Measurements from ENCODE around the gene DGCR8.

DGCR8 gene

DNA sequence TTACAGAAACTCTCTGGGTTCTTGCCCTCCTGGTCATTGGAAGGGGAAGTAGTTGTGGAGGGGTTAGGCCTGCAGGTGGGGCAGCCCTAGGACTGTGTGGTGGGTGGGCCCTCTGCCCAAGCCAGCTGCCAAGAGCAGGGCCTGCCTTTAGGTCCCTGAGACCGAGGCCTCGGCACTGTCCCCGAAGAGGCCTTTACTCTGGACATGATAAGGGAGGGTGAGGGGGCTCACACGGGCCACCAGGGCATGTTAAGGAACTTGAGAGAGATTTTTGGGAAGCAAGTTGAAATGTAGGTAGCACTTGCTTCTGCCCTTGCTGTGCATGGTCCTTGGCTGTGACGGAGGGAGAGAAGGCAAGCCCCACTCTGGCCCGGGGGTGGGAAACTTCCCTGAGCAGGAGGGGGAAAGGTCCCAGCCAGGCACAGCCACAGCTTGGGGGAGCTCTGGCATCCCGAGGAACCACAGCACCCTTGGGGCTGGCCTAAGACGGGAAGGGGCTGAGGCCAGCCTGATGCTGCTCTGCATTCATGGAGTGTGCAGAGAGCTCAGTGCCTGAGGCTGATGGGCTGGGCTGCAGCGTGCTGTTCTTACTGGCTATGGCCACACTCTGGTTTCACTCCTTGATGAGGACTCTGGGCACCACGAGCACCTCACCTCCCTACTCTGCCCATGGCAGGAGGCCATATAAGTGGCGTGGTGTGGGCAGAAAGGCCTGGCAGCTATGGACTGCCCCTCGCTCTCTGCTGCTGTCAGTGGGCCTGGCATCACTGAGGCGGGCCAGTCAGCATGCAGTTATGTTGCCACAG lies 28.1 kb downstream of the DGCR8 start:
- peaks cover 0 to 2% of the 10 kb centered on the region in 2 donors for H3K9me3 ChIP-seq (replicated peaks in 1 of 2; ENCODE audit: control insufficient read depth in 2 of 2, insufficient read depth in 1 of 2, low read depth in 1 of 2, low read length in 2 of 2)
- no peak overlapping the region for H3K9ac ChIP-seq (ENCODE audit: low read depth, low read length, poor library complexity)
- no peak overlapping the region for H3K14ac ChIP-seq (ENCODE audit: low read length)
- H3K4me1 ChIP-seq (ENCODE audit: control insufficient read depth in 2 of 2, insufficient read depth in 1 of 2, low read depth in 1 of 2, low read length in 2 of 2), result no peaks in the 10 kb centered on the region
- no CpG with 5 or more reads among the region's 13 CpGs for WGBS, 2 donors (ENCODE audit: extremely low coverage in 2 of 2, insufficient read length in 2 of 2, insufficient replicate concordance in 1 of 2)
- peaks cover 24% of the 10 kb centered on the region for H3K79me1 ChIP-seq (ENCODE audit: low read depth, low read length)
- no peak overlapping the region for H2BK120ac ChIP-seq (ENCODE audit: low read depth, low read length)
- H3K36me3 ChIP-seq (replicated peaks in 1 of 2; ENCODE audit: control insufficient read depth in 2 of 2, insufficient read depth in 2 of 2, low read length in 2 of 2), result peaks cover 87 to 98% of the 10 kb centered on the region in 2 donors
- peak overlapping the region in 1 of 2 donors; percentile 27 for H3K4me3 ChIP-seq (ENCODE audit: low read length in 2 of 2)
- H2BK5ac ChIP-seq (ENCODE audit: low read length), result peak overlapping the region; percentile 80
- H2BK12ac ChIP-seq (ENCODE audit: low read length), result no peak overlapping the region
- no peaks in the 10 kb centered on the region for H3K27me3 ChIP-seq (ENCODE audit: control insufficient read depth in 3 of 3, insufficient read depth in 3 of 3, low read depth in 1 of 3, low read length in 3 of 3)
- no peak for DNase-seq (ENCODE audit: low spot score)
- no peak overlapping the region for H3K4ac ChIP-seq (ENCODE audit: low read length)
- H2BK15ac ChIP-seq (ENCODE audit: low read length), result no peak overlapping the region
- H2AK5ac ChIP-seq (ENCODE audit: low read depth, low read length), result no peak overlapping the region
- no peak overlapping the region for H4K91ac ChIP-seq (ENCODE audit: low read depth, low read length, poor library complexity)
- H2AFZ ChIP-seq (ENCODE audit: low read length), result no peak overlapping the region
- no peak overlapping the region for H3K27ac ChIP-seq (replicated peaks; ENCODE audit: low read length)
- H3K23ac ChIP-seq (ENCODE audit: low read depth, low read length, poor library complexity), result peak overlapping the region; percentile 85
- H4K8ac ChIP-seq (ENCODE audit: low read depth, low read length), result no peak overlapping the region
- no peak overlapping the region for H3K18ac ChIP-seq (ENCODE audit: low read length)
- H3K4me2 ChIP-seq (ENCODE audit: insufficient read depth, low read length, poor library complexity, severe bottlenecking), result no peak overlapping the region

DNA sequence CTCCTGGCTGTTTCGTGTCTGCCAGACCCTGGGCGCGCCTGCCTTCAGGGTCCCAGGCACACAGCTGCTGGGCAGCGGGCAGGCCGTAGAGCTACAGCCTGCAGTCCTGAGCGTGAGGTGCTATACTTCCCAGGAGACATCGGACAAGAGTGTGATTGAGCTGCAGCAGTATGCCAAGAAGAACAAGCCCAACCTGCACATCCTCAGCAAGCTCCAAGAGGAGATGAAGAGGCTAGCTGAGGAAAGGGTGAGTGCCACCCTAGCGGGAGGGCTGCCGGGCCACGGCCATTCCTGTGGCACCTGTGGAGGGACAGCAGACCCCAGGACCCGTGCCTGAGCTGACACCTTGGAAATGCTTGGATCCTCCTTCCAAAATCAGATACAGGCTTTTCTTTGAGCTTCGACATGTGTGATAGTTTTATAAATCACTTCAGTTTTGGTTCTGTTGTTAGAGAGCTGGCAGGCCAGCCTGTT lies 28.8 kb downstream of the DGCR8 start:
- Histone ChIP-seq H4K8ac (ENCODE audit: low read depth, low read length) (no peak overlapping the region), H2BK5ac (ENCODE audit: low read length) (no peak overlapping the region), H3K36me3 (replicated peaks in 1 of 2; ENCODE audit: control insufficient read depth in 2 of 2, insufficient read depth in 2 of 2, low read length in 2 of 2) (peaks cover 88 to 98% of the 10 kb centered on the region in 2 donors), H3K23ac (ENCODE audit: low read depth, low read length, poor library complexity) (peak overlapping the region; percentile 85), H2BK15ac (ENCODE audit: low read length) (no peak overlapping the region), H2BK120ac (ENCODE audit: low read depth, low read length) (no peak overlapping the region), H2AK5ac (ENCODE audit: low read depth, low read length) (no peak overlapping the region), H3K27ac (replicated peaks; ENCODE audit: low read length) (peak overlapping the region; percentile 6), H2BK12ac (ENCODE audit: low read length) (no peak overlapping the region), H3K27me3 (ENCODE audit: control insufficient read depth in 3 of 3, insufficient read depth in 3 of 3, low read depth in 1 of 3, low read length in 3 of 3) (no peaks in the 10 kb centered on the region), H3K14ac (ENCODE audit: low read length) (no peak overlapping the region), H3K79me1 (ENCODE audit: low read depth, low read length) (peaks cover 29% of the 10 kb centered on the region), H3K18ac (ENCODE audit: low read length) (no peak overlapping the region), H3K4me2 (ENCODE audit: insufficient read depth, low read length, poor library complexity, severe bottlenecking) (no peak overlapping the region), H3K9me3 (replicated peaks in 1 of 2; ENCODE audit: control insufficient read depth in 2 of 2, insufficient read depth in 1 of 2, low read depth in 1 of 2, low read length in 2 of 2) (peaks cover 0 to 2% of the 10 kb centered on the region in 2 donors), H3K4me3 (ENCODE audit: low read length in 2 of 2) (no peak overlapping the region), H3K4me1 (ENCODE audit: control insufficient read depth in 2 of 2, insufficient read depth in 1 of 2, low read depth in 1 of 2, low read length in 2 of 2) (no peaks in the 10 kb centered on the region), H2AFZ (ENCODE audit: low read length) (no peak overlapping the region), H3K4ac (ENCODE audit: low read length) (no peak overlapping the region), H4K91ac (ENCODE audit: low read depth, low read length, poor library complexity) (no peak overlapping the region), H3K9ac (ENCODE audit: low read depth, low read length, poor library complexity) (no peak overlapping the region)
- no CpG with 5 or more reads among the region's 12 CpGs for WGBS, 2 donors (ENCODE audit: extremely low coverage in 2 of 2, insufficient read length in 2 of 2, insufficient replicate concordance in 1 of 2)
- DNase-seq (ENCODE audit: low spot score), result no peak

DNA sequence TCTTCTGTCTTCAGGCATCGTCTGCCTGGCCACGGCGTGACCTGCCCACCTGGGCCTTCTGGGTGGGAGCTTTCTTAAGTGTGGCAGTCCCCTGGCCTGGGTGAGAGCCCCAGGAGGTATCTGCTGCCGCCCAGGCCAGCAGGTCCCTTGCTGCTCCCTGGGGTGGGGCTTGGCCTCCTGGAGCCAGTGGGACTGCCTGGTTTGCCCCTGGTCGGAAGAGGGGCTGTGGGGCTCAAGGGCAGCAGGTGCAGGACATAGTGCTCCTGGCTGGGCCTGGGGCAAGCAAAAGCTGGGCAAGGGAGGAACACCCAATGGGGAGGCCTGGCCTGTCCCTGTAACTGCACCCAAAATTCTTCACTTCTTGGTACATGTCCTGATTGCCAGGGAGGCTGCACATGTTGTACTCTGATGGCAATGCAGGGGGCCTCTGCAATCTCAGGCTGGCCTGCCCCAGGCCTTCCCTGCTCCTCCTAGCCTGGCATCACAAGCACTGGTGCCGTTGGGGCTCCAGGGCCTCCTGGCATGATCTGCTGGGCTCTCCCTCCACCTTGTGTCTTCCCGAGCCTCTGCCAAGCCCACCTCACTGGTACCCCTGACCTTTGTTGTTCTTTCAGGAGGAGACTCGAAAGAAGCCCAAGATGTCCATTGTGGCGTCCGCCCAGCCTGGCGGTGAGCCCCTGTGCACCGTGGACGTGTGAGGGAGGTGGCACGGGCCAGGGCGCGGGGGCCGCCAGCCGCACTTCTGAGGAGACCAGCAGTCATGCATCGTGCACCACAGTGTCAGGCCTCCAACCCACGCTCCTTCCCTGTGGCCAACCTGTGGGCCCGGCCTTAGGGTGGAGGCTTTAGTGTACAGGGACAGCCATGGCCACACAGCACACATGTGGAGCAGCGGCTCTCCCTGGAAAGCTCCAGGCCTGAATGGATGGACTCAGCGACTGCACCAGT lies 29.6 kb downstream of the DGCR8 start:
- H3K27ac ChIP-seq (replicated peaks; ENCODE audit: low read length), result no peak overlapping the region
- H2AFZ ChIP-seq (ENCODE audit: low read length), result no peak overlapping the region
- peak overlapping the region; percentile 95 for H3K23ac ChIP-seq (ENCODE audit: low read depth, low read length, poor library complexity)
- H4K8ac ChIP-seq (ENCODE audit: low read depth, low read length), result peak overlapping the region; percentile 65
- no peak for DNase-seq (ENCODE audit: low spot score)
- H3K79me1 ChIP-seq (ENCODE audit: low read depth, low read length), result peaks cover 28% of the 10 kb centered on the region
- H3K4me3 ChIP-seq (ENCODE audit: low read length in 2 of 2), result no peak overlapping the region
- H3K4me1 ChIP-seq (ENCODE audit: control insufficient read depth in 2 of 2, insufficient read depth in 1 of 2, low read depth in 1 of 2, low read length in 2 of 2), result no peaks in the 10 kb centered on the region
- H3K4ac ChIP-seq (ENCODE audit: low read length), result no peak overlapping the region
- H2BK15ac ChIP-seq (ENCODE audit: low read length), result no peak overlapping the region
- H2BK120ac ChIP-seq (ENCODE audit: low read depth, low read length), result no peak overlapping the region
- no peak overlapping the region for H2AK5ac ChIP-seq (ENCODE audit: low read depth, low read length)
- peaks cover 0 to under 1% of the 10 kb centered on the region in 2 donors for H3K9me3 ChIP-seq (replicated peaks in 1 of 2; ENCODE audit: control insufficient read depth in 2 of 2, insufficient read depth in 1 of 2, low read depth in 1 of 2, low read length in 2 of 2)
- no CpG with 5 or more reads among the region's 23 CpGs for WGBS, 2 donors (ENCODE audit: extremely low coverage in 2 of 2, insufficient read length in 2 of 2, insufficient replicate concordance in 1 of 2)
- no peak overlapping the region for H3K18ac ChIP-seq (ENCODE audit: low read length)
- no peaks in the 10 kb centered on the region for H3K27me3 ChIP-seq (ENCODE audit: control insufficient read depth in 3 of 3, insufficient read depth in 3 of 3, low read depth in 1 of 3, low read length in 3 of 3)
- no peak overlapping the region for H3K4me2 ChIP-seq (ENCODE audit: insufficient read depth, low read length, poor library complexity, severe bottlenecking)
- no peak overlapping the region for H3K9ac ChIP-seq (ENCODE audit: low read depth, low read length, poor library complexity)
- H3K14ac ChIP-seq (ENCODE audit: low read length), result no peak overlapping the region
- H3K36me3 ChIP-seq (replicated peaks in 1 of 2; ENCODE audit: control insufficient read depth in 2 of 2, insufficient read depth in 2 of 2, low read length in 2 of 2), result peaks cover 91 to 100% of the 10 kb centered on the region in 2 donors
- no peak overlapping the region for H2BK12ac ChIP-seq (ENCODE audit: low read length)
- no peak overlapping the region for H4K91ac ChIP-seq (ENCODE audit: low read depth, low read length, poor library complexity)
- H2BK5ac ChIP-seq (ENCODE audit: low read length), result no peak overlapping the region

All from neuronal stem cell (in vitro differentiated cells).